Ascending aorta (tissue), 2 donors: ENCODE data around the gene CDS1. TPM values are rescaled to one million over a fixed set of nuclear protein-coding genes. Genes with fewer than 3 reads are reported as not detected.

Source experiments
- DNase-seq, 2 donors: peaks; one replicate each; pipeline ENCODE4 v3.0.0-alpha.2; 2019; ENCODE audit warnings: low spot score in 2 of 2
- H3K27ac ChIP-seq, 2 donors: fragments of 200-600 bp; sonication (generic); one replicate each; pipeline ENCODE4 v1.5.1; 2016 to 2017; ENCODE audit warnings: mild to moderate bottlenecking in 1 of 2
- H3K27me3 ChIP-seq: fragments of 200-600 bp; sonication (generic); one replicate; pipeline ENCODE4 v1.5.1; 2017
- H3K36me3 ChIP-seq, 2 donors: fragments of 200-600 bp; sonication (generic); one replicate each; pipeline ENCODE4 v1.5.1; 2016
- H3K4me1 ChIP-seq, 2 donors: fragments of 200-600 bp; sonication (generic); one replicate each; pipeline ENCODE4 v1.5.1; 2016 to 2017; ENCODE audit warnings: mild to moderate bottlenecking in 1 of 2
- H3K4me3 ChIP-seq, 2 donors: fragments of 200-600 bp; sonication (generic); one replicate each; pipeline ENCODE4 v1.5.1; 2016 to 2017; ENCODE audit warnings: mild to moderate bottlenecking in 1 of 2
- H3K9me3 ChIP-seq, 2 donors: fragments of 200-600 bp; sonication (generic); one replicate each; pipeline ENCODE4 v1.5.1; 2016
- CTCF ChIP-seq, 3 experiments: fragments of 200-600 bp in 2 of 3; fragments of 450-650 bp in 1 of 3; sonication (generic) in 2 of 3; IDR thresholded peaks; one replicate each; pipeline ENCODE4 v1.5.1; 2016 to 2019; ENCODE audit warnings: antibody characterized with exemption in 3 of 3, mild to moderate bottlenecking in 1 of 3, moderate library complexity in 1 of 3
- intact Hi-C: fragments of 100-400 bp; cut with DNase I; formaldehyde crosslinking; loops from one replicate; pipeline ENCODE4 v1.15.1; 2023
- total RNA-seq: library from RNA; depleted of rRNA; stranded (reverse); fragments of >200 nt; gene quantifications from one replicate; pipeline ENCODE4 v1.1.0, GENCODE V29; 2016

The CDS1 gene
- total RNA-seq, 1 donor from 2014 or later: 0.11 TPM

DNA sequence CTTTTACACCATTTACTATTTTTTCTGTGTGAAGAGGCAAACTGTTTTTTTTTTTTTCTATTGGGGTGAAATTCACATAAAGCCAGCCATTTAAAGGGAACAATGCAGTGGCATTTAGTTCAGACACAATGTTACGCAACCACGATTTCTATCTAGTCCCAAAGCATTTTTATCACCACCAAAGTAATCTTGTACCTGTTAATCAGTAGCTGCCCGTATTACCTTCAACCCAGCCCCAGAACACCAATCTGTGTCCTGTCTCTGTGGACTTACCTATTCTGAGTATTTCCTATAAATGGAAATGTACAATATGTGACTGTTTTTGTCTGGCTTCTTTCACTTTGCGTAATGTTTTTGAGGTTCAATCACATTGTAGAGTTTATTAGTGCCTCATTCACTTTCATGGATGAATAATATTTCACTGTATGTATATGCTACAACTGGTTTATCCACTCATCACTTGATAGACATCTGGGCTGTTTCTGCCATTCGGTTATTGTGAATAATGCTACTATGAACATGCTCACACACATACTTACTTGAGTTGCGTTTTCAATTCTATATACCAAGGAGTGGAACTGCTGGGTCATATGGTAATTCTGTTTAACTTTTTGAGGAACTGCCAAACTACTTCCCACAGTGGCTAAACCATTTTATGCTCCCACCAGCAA, 116.2 kb downstream of the CDS1 start:
- no peak for TF ChIP-seq CTCF (IDR thresholded peaks at IDR 0.05)
- intact Hi-C loops: no loop called here
- Histone ChIP-seq H3K9me3 (no peaks in the 10 kb centered on the region), H3K27ac (no peak overlapping the region), H3K36me3 (peaks cover 67 to 87% of the 10 kb centered on the region in 2 donors), H3K4me3 (no peak overlapping the region), H3K27me3 (no peaks in the 10 kb centered on the region), H3K4me1 (no peaks in the 10 kb centered on the region)
- DNase-seq: no peak

Other genes starting within 250 kb of the CDS1 start
- gene NKX6-1, start 83.8 kb upstream of the CDS1 start, total RNA-seq: not detected